Measurements from ENCODE around the gene GGA1. TPM values are rescaled to one million over a fixed set of nuclear protein-coding genes. Genes with fewer than 3 reads are reported as not detected.
"Not testable (repeated sequence)": the region's sequence is repeated elsewhere in the genome, so short reads cannot be mapped to it uniquely, and the experiment has no call there.

The GGA1 gene
- total and polyA plus RNA-seq, 11 donors, result 22.7 to 45.7 (median 27.4) TPM

DNA sequence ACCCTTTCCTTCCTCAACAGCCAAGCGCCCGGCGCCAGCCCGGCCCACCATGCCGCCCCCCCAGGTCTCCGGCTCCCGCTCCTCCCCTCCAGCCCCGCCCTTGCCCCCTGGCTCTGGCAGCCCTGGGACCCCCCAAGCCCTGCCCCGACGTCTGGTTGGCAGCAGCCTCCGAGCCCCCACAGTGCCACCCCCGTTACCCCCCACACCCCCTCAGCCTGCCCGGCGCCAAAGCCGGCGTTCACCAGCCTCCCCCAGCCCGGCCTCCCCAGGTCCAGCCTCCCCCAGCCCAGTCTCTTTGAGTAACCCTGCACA lies 46.6 kb downstream of the GGA1 start:
- Histone ChIP-seq H3K9me3 (no peaks in the 10 kb centered on the region), H3K36me3 (peaks cover 0 to 45% (median 0%) of the 10 kb centered on the region in 9 donors), H3K27me3 (no peaks in the 10 kb centered on the region), H3K4me3 (no peak overlapping the region), H3K4me1 (peaks cover 0 to 31% (median 18%) of the 10 kb centered on the region in 12 donors), H3K27ac (peak overlapping the region in 6 of 12 donors; percentile 26 to 72 (median 44))
- WGBS, 4 donors, result 69 to 86% (median 80%) methylated on average over 12 to 17 of the region's 17 CpGs
- TF ChIP-seq, protein P1, sequence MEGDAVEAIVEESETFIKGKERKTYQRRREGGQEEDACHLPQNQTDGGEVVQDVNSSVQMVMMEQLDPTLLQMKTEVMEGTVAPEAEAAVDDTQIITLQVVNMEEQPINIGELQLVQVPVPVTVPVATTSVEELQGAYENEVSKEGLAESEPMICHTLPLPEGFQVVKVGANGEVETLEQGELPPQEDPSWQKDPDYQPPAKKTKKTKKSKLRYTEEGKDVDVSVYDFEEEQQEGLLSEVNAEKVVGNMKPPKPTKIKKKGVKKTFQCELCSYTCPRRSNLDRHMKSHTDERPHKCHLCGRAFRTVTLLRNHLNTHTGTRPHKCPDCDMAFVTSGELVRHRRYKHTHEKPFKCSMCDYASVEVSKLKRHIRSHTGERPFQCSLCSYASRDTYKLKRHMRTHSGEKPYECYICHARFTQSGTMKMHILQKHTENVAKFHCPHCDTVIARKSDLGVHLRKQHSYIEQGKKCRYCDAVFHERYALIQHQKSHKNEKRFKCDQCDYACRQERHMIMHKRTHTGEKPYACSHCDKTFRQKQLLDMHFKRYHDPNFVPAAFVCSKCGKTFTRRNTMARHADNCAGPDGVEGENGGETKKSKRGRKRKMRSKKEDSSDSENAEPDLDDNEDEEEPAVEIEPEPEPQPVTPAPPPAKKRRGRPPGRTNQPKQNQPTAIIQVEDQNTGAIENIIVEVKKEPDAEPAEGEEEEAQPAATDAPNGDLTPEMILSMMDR (IDR thresholded peaks at IDR 0.05), result no peak
- intact Hi-C loops (cut with DNase I), result no loop called here
- DNase-seq, result no peak
- no peak for ATAC-seq

DNA sequence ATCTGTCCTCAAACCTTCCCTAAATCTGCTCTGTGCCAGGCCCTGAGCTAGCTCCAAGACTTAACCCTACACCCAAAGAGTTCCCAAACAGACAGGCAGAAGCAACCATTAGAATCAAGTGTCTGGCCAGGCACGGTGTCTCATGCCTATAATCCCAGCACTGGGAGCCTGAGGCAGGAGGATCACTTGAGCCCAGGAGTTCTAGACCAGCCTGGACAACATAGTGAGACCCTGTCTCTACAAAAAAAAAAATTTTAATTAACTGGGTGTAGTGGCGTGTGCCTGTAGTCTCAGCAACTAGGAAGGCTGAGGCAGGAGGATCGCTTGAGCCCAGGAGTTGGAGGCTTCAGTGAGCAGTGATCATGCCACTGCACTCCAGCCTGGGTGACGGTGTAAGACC lies 47.9 kb downstream of the GGA1 start:
- Histone ChIP-seq H3K27ac (peak overlapping the region in 9 of 12 donors; percentile 2 to 72 (median 33)), H3K36me3 (peaks cover 0 to 31% (median 0%) of the 10 kb centered on the region in 9 donors), H3K4me1 (peaks cover 0 to 44% (median 32%) of the 10 kb centered on the region in 12 donors)
- H3K27me3 ChIP-seq; DNase-seq; H3K4me3 ChIP-seq; H3K9me3 ChIP-seq; ATAC-seq; intact Hi-C loops (cut with DNase I): not testable (repeated sequence)
- 93 to 99% (median 95%) methylated on average over 4 of the region's 4 CpGs for WGBS, 4 donors

DNA sequence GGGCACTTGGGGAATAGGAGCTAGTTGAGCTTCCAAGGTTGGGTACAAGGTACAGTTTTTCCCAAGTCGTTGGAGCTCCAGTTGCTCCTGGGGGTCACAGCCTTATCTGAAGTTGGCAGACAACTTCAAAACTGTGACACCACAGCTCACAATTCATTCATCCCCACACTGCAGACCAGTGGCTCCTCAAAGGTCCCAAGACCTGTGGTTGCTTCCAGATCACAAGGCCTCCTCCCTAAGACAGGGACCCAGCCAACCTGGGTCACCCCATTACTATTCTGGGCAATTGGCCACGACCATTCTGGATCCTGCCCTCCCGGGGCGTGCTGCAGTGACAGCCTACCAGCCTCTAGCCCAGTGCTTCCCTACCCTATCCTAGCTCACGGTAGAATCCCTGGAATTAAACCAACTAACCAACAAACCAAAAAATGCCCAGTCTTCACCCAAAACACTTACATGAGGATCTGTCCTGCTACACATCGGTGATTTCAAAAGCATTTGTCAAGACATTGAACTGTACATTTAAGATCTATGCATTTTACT lies 49.0 kb downstream of the GGA1 start:
- intact Hi-C loops (cut with DNase I), result loop anchor here in 5 of 10 donors (1.0 to 2.0 kb wide), 2 partner anchors 17 to 18 kb away; partner anchors contain the start of gene LGALS1 (in 5 of the 5)
- TF ChIP-seq POLR2A (IDR thresholded peaks at IDR 0.05), result no peak
- TF ChIP-seq, protein P1 (IDR thresholded peaks at IDR 0.05), result no peak
- peak overlapping the region in 11 of 12 donors; percentile 63 to 91 (median 81) for H3K27ac ChIP-seq
- H3K36me3 ChIP-seq, result peaks cover 0 to 20% (median 0%) of the 10 kb centered on the region in 9 donors
- H3K4me1 ChIP-seq, result peaks cover 0 to 54% (median 39%) of the 10 kb centered on the region in 12 donors
- WGBS, 4 donors, result 7 to 10% (median 9%) methylated on average over 5 to 6 of the region's 6 CpGs
- no peak for ATAC-seq
- no peaks in the 10 kb centered on the region for H3K27me3 ChIP-seq
- DNase-seq, result no peak
- H3K9me3 ChIP-seq, result no peaks in the 10 kb centered on the region
- peak overlapping the region in 11 of 12 donors; percentile 21 to 71 (median 65) for H3K4me3 ChIP-seq

DNA sequence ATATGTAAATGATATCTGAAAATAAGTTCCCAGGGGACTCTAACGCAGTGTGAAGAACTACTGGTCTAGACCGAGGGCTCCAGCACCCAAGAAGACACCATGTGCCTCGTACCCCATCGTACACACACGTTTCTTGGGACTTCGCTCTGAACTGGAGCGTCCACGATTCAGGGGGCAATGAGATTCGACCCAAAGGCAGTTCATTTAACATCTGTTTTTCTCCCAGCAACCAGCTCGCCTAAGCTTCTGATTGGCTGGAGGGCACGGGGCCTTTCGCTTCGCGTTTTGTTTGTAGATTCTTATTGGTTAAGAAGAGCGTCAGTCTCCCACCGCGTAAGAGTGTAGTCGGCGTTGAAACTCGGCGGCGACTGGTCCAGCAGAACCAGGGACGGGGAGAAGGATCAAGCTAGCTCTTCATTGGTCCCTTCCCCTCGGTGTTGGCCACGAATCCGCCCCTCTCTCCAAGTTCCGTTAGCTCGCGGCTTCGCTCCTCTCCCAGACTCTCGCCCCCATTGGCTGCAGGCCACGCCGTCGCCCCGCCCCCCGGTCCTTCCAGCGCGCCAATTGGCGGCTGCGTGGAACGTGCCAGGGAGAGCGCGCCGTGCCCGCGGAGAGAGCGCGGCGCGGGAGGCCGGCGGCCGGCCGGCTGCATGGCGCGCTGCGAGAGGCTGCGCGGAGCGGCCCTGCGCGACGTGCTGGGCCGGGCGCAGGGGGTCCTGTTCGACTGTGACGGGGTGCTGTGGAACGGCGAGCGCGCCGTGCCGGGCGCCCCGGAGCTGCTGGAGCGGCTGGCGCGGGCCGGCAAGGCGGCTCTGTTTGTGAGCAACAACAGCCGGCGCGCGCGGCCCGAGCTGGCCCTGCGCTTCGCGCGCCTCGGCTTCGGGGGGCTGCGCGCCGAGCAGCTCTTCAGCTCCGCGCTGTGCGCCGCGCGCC lies 49.8 kb downstream of the GGA1 start, which contains the start of gene PDXP:
Gene PDXP (plus strand): TSS at position 591 of the 933 bp plus-strand sequence. CDS start 60 bp downstream, at position 651.
- H3K4me1 ChIP-seq, result peaks cover 0 to 54% (median 39%) of the 10 kb centered on the region in 12 donors

More for the DNA sequence above, 49.8 kb downstream of the GGA1 start, which contains the start of gene PDXP:
- DNase-seq, result peak; percentile 99 to 100 (median 99)
- Histone ChIP-seq H3K27ac (peak within 1 kb of the TSS in 11 of 12 donors; percentile 72 to 91 (median 84)), H3K9me3 (no peaks in the 10 kb centered on the region), H3K36me3 (peaks cover 0 to 13% (median 0%) of the 10 kb centered on the region in 9 donors), H3K27me3 (no peaks in the 10 kb centered on the region), H3K4me3 (peak within 1 kb of the TSS; percentile 40 to 86 (median 64))
- intact Hi-C loops (cut with DNase I), result loop anchor here in 5 of 10 donors (1.0 to 2.0 kb wide), 2 partner anchors 16 to 17 kb away; partner anchors contain the start of gene LGALS1 (in 5 of the 5)
- 0 to 1% (median 1%) methylated on average over 29 to 101 of the region's 101 CpGs for WGBS, 4 donors
- TF ChIP-seq POLR2A (IDR thresholded peaks at IDR 0.05), result peak in 1 of 2 donors; percentile 80
- TF ChIP-seq, protein P1 (IDR thresholded peaks at IDR 0.05), result no peak
- peak; percentile 97 to 99 (median 98) for ATAC-seq

Measured in heart left ventricle (tissue), 16 donors.